ENCODE measurements around the gene HEPN1. TPM values are rescaled to one million over a fixed set of nuclear protein-coding genes. Genes with fewer than 3 reads are reported as not detected.
A peak's percentile ranks its signal among the peaks of the same experiment; 100 is the strongest.

HEPN1 gene
- total RNA-seq, 1 experiment from 2014 or later: not detected

- ChIA-PET CTCF (interaction anchor here (0.6 to 1.4 kb wide), 14 partner anchors 10 to 263 kb away, joined by 3 to 14 read pairs (median 4); partner anchors contain the start of genes CCDC15 and ROBO3), POLR2A (interaction anchor here (0.6 to 0.9 kb wide), 5 partner anchors 25 to 1601 kb away, joined by 3 to 8 read pairs (median 4); no protein-coding TSS in a partner anchor)
- no peaks in the 10 kb centered on the region for H3K36me3 ChIP-seq (ENCODE audit: control insufficient read depth, insufficient read depth, low read length)
- H3K27ac ChIP-seq (ENCODE audit: low read length): peak overlapping the region; percentile 89
- peak; percentile 96 for ATAC-seq
- in situ Hi-C loops (cut with HindIII; ENCODE audit: low pct_unique_long_range_greater_than_20kb, low sequenced_read_pairs): no loop called here
- H3K9me3 ChIP-seq (ENCODE audit: control insufficient read depth, insufficient read depth, low read depth, low read length): no peaks in the 10 kb centered on the region
- intact Hi-C loops (cut with micrococcal nuclease; ENCODE audit: unreplicated experiment): no loop called here
- peak; percentile 73 for DNase-seq (ENCODE audit: low read depth, low spot score)
- TF ChIP-seq, protein P1, sequence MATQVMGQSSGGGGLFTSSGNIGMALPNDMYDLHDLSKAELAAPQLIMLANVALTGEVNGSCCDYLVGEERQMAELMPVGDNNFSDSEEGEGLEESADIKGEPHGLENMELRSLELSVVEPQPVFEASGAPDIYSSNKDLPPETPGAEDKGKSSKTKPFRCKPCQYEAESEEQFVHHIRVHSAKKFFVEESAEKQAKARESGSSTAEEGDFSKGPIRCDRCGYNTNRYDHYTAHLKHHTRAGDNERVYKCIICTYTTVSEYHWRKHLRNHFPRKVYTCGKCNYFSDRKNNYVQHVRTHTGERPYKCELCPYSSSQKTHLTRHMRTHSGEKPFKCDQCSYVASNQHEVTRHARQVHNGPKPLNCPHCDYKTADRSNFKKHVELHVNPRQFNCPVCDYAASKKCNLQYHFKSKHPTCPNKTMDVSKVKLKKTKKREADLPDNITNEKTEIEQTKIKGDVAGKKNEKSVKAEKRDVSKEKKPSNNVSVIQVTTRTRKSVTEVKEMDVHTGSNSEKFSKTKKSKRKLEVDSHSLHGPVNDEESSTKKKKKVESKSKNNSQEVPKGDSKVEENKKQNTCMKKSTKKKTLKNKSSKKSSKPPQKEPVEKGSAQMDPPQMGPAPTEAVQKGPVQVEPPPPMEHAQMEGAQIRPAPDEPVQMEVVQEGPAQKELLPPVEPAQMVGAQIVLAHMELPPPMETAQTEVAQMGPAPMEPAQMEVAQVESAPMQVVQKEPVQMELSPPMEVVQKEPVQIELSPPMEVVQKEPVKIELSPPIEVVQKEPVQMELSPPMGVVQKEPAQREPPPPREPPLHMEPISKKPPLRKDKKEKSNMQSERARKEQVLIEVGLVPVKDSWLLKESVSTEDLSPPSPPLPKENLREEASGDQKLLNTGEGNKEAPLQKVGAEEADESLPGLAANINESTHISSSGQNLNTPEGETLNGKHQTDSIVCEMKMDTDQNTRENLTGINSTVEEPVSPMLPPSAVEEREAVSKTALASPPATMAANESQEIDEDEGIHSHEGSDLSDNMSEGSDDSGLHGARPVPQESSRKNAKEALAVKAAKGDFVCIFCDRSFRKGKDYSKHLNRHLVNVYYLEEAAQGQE (IDR thresholded peaks at IDR 0.05; ENCODE audit: insufficient read depth in 1 of 2, low read depth in 2 of 2, low read length in 1 of 2): no peak
- TF ChIP-seq TCF7L2 (IDR thresholded peaks at IDR 0.05; ENCODE audit: low read depth, low read length): no peak
- 0 out of 2 replicates have a peak, but pooled peaks have one; percentile 65 for TF ChIP-seq POLR2AphosphoS5 (IDR thresholded peaks at IDR 0.05; ENCODE audit: low read depth, low read length)
- TF ChIP-seq SIN3A (IDR thresholded peaks at IDR 0.05; ENCODE audit: borderline replicate concordance, insufficient read depth, low read depth, low read length): no peak
- TF ChIP-seq, protein P2, sequence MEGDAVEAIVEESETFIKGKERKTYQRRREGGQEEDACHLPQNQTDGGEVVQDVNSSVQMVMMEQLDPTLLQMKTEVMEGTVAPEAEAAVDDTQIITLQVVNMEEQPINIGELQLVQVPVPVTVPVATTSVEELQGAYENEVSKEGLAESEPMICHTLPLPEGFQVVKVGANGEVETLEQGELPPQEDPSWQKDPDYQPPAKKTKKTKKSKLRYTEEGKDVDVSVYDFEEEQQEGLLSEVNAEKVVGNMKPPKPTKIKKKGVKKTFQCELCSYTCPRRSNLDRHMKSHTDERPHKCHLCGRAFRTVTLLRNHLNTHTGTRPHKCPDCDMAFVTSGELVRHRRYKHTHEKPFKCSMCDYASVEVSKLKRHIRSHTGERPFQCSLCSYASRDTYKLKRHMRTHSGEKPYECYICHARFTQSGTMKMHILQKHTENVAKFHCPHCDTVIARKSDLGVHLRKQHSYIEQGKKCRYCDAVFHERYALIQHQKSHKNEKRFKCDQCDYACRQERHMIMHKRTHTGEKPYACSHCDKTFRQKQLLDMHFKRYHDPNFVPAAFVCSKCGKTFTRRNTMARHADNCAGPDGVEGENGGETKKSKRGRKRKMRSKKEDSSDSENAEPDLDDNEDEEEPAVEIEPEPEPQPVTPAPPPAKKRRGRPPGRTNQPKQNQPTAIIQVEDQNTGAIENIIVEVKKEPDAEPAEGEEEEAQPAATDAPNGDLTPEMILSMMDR (IDR thresholded peaks at IDR 0.05): peak; percentile 98
- H3K4me3 ChIP-seq (ENCODE audit: low read depth in 2 of 2, low read length in 2 of 2): peak overlapping the region; percentile 65 to 68
- H3K27me3 ChIP-seq (ENCODE audit: control insufficient read depth, insufficient read depth, low read length): peaks cover 19% of the 10 kb centered on the region
- BruUV-seq (replicated peaks): no TSS peak
- H3K4me1 ChIP-seq (ENCODE audit: control insufficient read depth, insufficient read depth, low read length): peaks cover 4% of the 10 kb centered on the region
Observed at GRCh38 chr11:124875943-124876817, 42.9 kb upstream of the HEPN1 start.

DNA sequence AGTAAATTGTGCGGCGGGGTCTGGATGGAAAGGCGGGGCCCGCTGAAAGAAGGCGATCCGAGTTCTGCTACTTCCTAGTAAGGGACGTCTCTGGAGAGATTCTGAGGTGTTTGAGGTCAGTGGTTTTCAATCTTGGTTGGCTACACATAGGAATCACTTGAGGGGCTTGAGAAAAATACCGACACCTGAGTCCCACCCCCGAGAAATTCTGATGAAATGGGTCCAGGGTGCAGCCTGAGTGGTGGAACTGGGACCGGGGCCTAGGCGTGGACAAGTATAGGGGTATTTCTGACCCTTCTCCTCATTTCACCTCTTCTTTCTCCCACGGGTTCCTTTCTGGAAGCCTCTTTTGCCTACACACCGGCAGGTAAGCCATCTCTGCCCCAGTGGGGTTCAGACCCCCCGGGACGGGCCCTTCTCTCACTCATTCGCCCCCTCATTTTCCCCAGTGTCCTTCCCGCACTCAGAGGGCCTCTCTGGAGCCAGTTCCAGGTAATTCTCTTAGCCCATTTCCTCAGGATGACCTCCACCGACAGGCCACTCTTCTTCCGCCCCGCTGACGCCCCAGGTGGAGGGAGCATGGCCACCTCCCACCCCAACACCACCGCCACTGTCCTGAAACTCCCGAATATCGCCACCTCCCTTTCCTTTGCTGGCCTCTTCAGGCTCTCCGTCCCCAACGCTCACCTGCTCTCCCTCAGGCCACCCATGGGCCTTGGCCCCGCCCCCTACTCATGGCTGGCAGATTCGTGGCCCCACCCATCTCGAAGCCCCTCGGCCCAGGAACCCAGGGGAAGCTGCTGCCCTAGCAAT lies 42.0 kb upstream of the HEPN1 start:
- Histone ChIP-seq H3K4me1 (ENCODE audit: control insufficient read depth, insufficient read depth, low read length) (peaks cover 4% of the 10 kb centered on the region), H3K4me3 (ENCODE audit: low read depth in 2 of 2, low read length in 2 of 2) (peak overlapping the region; percentile 65 to 68), H3K36me3 (ENCODE audit: control insufficient read depth, insufficient read depth, low read length) (no peaks in the 10 kb centered on the region), H3K27ac (ENCODE audit: low read length) (peak overlapping the region; percentile 89), H3K27me3 (ENCODE audit: control insufficient read depth, insufficient read depth, low read length) (peaks cover 10% of the 10 kb centered on the region), H3K9me3 (ENCODE audit: control insufficient read depth, insufficient read depth, low read depth, low read length) (no peaks in the 10 kb centered on the region)
- POLR2A ChIA-PET: interaction anchor here (0.6 to 0.9 kb wide), 2 partner anchors 76 to 289 kb away, joined by 3 to 5 read pairs; no protein-coding TSS in a partner anchor
- TF ChIP-seq, protein P2 (IDR thresholded peaks at IDR 0.05): no peak
- TF ChIP-seq, protein P1 (IDR thresholded peaks at IDR 0.05; ENCODE audit: insufficient read depth in 1 of 2, low read depth in 2 of 2, low read length in 1 of 2): no peak
- TF ChIP-seq POLR2AphosphoS5 (IDR thresholded peaks at IDR 0.05; ENCODE audit: low read depth, low read length): no peak
- in situ Hi-C loops (cut with HindIII; ENCODE audit: low pct_unique_long_range_greater_than_20kb, low sequenced_read_pairs): no loop called here
- ATAC-seq (no peak), DNase-seq (ENCODE audit: low read depth, low spot score) (no peak)
- CTCF ChIA-PET: interaction anchor here (0.6 to 1.4 kb wide), 14 partner anchors 10 to 263 kb away, joined by 3 to 14 read pairs (median 4); partner anchors contain the start of genes CCDC15 and ROBO3
- TSS peak; percentile 85 for BruUV-seq (replicated peaks)
- intact Hi-C loops (cut with micrococcal nuclease; ENCODE audit: unreplicated experiment): no loop called here
